WERI-Rb-1 (cell line): ENCODE measurements around the gene LRP6.

Experiments used
- DNase-seq: peaks from one replicate; pipeline ENCODE4 v3.0.0-alpha.2; 2020
- H3K27ac ChIP-seq: fragments of 250-450 bp; sonication (Bioruptor Pico); 2 replicates; pipeline ENCODE4 v1.5.1; 2020; ENCODE audit warnings: mild to moderate bottlenecking, moderate library complexity
- H3K27me3 ChIP-seq: fragments of 250-450 bp; sonication (Bioruptor Pico); 2 replicates; pipeline ENCODE4 v1.5.1; 2021; ENCODE audit warnings: mild to moderate bottlenecking, low read depth, moderate library complexity; ENCODE audit not compliant: insufficient read depth, severe bottlenecking
- H3K36me3 ChIP-seq: fragments of 250-450 bp; sonication (Bioruptor Pico); 2 replicates; pipeline ENCODE4 v1.5.1; 2020; ENCODE audit warnings: mild to moderate bottlenecking, moderate library complexity
- H3K4me3 ChIP-seq: 2 replicates; pipeline ENCODE4 v1.5.1; 2011; ENCODE audit warnings: low read depth, mild to moderate bottlenecking, control low read depth, low read length
- H3K9me3 ChIP-seq: fragments of 250-450 bp; sonication (Bioruptor Pico); 2 replicates; pipeline ENCODE4 v1.5.1; 2021; ENCODE audit warnings: mild to moderate bottlenecking, moderate library complexity; ENCODE audit not compliant: severe bottlenecking
- CTCF ChIP-seq: IDR thresholded peaks from 2 replicates; pipeline ENCODE4 v1.5.1; 2011; ENCODE audit warnings: low read depth, mild to moderate bottlenecking, control low read depth, inconsistent platforms, low read length

LRP6 gene

GRCh38 chr12:12083688-12084087, 183.2 kb downstream of the LRP6 start:
- Histone ChIP-seq H3K36me3 (no peaks in the 10 kb centered on the region), H3K27me3 (no peaks in the 10 kb centered on the region), H3K4me3 (no peak overlapping the region), H3K27ac (no peak overlapping the region), H3K9me3 (no peaks in the 10 kb centered on the region)
- no peak for TF ChIP-seq CTCF
- DNase-seq, result no peak

GRCh38 chr12:12081836-12082497, 184.9 kb downstream of the LRP6 start:
- Histone ChIP-seq H3K27ac (no peak overlapping the region), H3K27me3 (no peaks in the 10 kb centered on the region), H3K9me3 (no peaks in the 10 kb centered on the region), H3K4me3 (no peak overlapping the region), H3K36me3 (no peaks in the 10 kb centered on the region)
- DNase-seq, result peak; percentile 30
- TF ChIP-seq CTCF, result peak; percentile 15; the same call in 1 of the 2 replicates

GRCh38 chr12:12079291-12079690, 187.6 kb downstream of the LRP6 start:
- H3K36me3 ChIP-seq, result no peaks in the 10 kb centered on the region
- no peak for DNase-seq
- H3K9me3 ChIP-seq, result no peaks in the 10 kb centered on the region
- no peak overlapping the region for H3K4me3 ChIP-seq
- no peaks in the 10 kb centered on the region for H3K27me3 ChIP-seq
- H3K27ac ChIP-seq, result no peak overlapping the region
- no peak for TF ChIP-seq CTCF

GRCh38 chr12:12072064-12072760, 194.6 kb downstream of the LRP6 start:
- Histone ChIP-seq H3K27ac (no peak overlapping the region), H3K27me3 (no peaks in the 10 kb centered on the region), H3K36me3 (no peaks in the 10 kb centered on the region), H3K9me3 (no peaks in the 10 kb centered on the region), H3K4me3 (no peak overlapping the region)
- no peak for TF ChIP-seq CTCF
- no peak for DNase-seq

- TF ChIP-seq CTCF, result no peak
- Histone ChIP-seq H3K36me3 (no peaks in the 10 kb centered on the region), H3K27me3 (no peaks in the 10 kb centered on the region), H3K27ac (no peak within 1 kb of the TSS), H3K9me3 (no peaks in the 10 kb centered on the region), H3K4me3 (no peak within 1 kb of the TSS)
- no peak for DNase-seq
Observed at GRCh38 chr12:12070674-12071656, 195.9 kb downstream of the LRP6 start, which contains the start of gene BCL2L14. Gene BCL2L14, plus strand, starts transcription at chr12:12070939. Its CDS starts 8,367 bp downstream, at chr12:12079306.
